Left lung (tissue), 10 donors: ENCODE results near the gene CCIN. TPM values are rescaled to one million over a fixed set of nuclear protein-coding genes. Genes with fewer than 3 reads are reported as not detected.

Experiments
- ATAC-seq: fragments of 200-7000 bp; cut with Tn5 transposase; one replicate; pipeline ENCODE4 v1.9.1; 2020; ENCODE audit warnings: moderate library complexity
- DNase-seq, 4 donors: peaks; one replicate each; pipeline ENCODE4 v3.0.0-alpha.2; 2013 to 2020
- H3K27ac ChIP-seq, 2 donors: fragments of 200-600 bp; sonication (generic) in 1 of 2; one replicate each; pipeline versions ENCODE4 v1.5.0 to v1.8.0; 2020 to 2021
- H3K27me3 ChIP-seq, 2 donors: fragments of 200-600 bp; sonication (generic) in 1 of 2; one replicate each; pipeline versions ENCODE4 v1.5.0 to v1.8.0; 2020 to 2021
- H3K36me3 ChIP-seq, 2 donors: fragments of 200-600 bp; sonication (generic) in 1 of 2; one replicate each; pipeline versions ENCODE4 v1.5.0 to v1.8.0; 2020 to 2021
- H3K4me1 ChIP-seq, 2 donors: fragments of 200-600 bp; one replicate each; pipeline ENCODE4 v1.8.0; 2021
- H3K4me3 ChIP-seq, 2 donors: fragments of 200-600 bp; sonication (generic) in 1 of 2; one replicate each; pipeline versions ENCODE4 v1.5.0 to v1.8.0; 2020 to 2021; ENCODE audit warnings: mild to moderate bottlenecking in 1 of 2
- H3K9me3 ChIP-seq, 2 donors: fragments of 200-600 bp; sonication (generic) in 1 of 2; one replicate each; pipeline versions ENCODE4 v1.5.0 to v1.8.0; 2020 to 2021
- CTCF ChIP-seq, 2 donors: fragments of 200-600 bp; sonication (generic) in 1 of 2; IDR thresholded peaks; one replicate each; pipeline versions ENCODE4 v1.5.0 to v1.8.0; 2021; ENCODE audit warnings: antibody characterized with exemption in 2 of 2
- intact Hi-C, 2 donors: fragments of 100-400 bp; cut with DNase I; formaldehyde crosslinking; loops; one replicate each; pipeline versions ENCODE4 v1.11.2 to v1.14.2; 2022
- polyA plus RNA-seq, 6 donors: library from polyadenylated mRNA; unstranded; fragments of 120-200 nt; gene quantifications; one replicate each; pipeline ENCODE4 v1.2.1, GENCODE V29; 2013; ENCODE audit not compliant: insufficient read length in 6 of 6
- total RNA-seq, 2 donors: library from RNA; stranded (reverse); fragmentation: NEBNext Ultra II Directional; extraction: Animal tissue kit (Norgen Biotek cat#: 25700); gene quantifications; one replicate each; pipeline ENCODE4 v1.2.1, GENCODE V29; 2021
- donor health status: DM: no; HTN: yes; CAD: no.
- donor health status: DM: no; HTN: no; CAD: no.

The CCIN gene
- total and polyA plus RNA-seq, 8 donors, result 0.13 to 1.5 (median 0.18) TPM; not detected in 2

DNA sequence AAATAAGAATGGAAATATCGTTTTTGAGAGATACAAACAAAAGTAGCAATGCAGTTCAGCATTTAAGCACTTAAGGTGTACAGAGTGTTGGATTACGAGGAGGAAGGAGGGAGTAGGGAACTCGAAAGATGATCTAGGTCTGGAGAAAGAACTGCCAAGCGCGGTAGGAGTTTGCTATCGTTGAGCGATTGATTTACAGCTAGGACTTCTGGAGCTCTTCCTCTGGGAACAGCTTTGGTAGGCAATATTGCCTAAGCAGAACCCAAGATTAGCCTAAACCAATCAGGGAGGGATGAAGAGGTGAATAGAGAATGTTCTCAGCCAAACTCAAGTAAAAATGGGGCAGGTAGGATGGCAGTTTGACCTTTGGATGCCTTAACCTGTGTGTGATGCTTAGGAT lies 22.5 kb downstream of the CCIN start:
- peaks cover 34 to 54% of the 10 kb centered on the region in 2 donors for H3K4me1 ChIP-seq
- intact Hi-C loops, result no loop called here
- no peak for DNase-seq

GRCh38 chr9:36192196-36192595 lies 23.0 kb downstream of the CCIN start:
- intact Hi-C loops, result no loop called here
- TF ChIP-seq CTCF (IDR thresholded peaks at IDR 0.05), result no peak
- DNase-seq (no peak), ATAC-seq (no peak)
- Histone ChIP-seq H3K36me3 (peaks cover 0 to 18% of the 10 kb centered on the region in 2 donors), H3K4me1 (peaks cover 34 to 54% of the 10 kb centered on the region in 2 donors), H3K9me3 (no peaks in the 10 kb centered on the region), H3K4me3 (peak overlapping the region; percentile 87 to 93), H3K27me3 (no peaks in the 10 kb centered on the region), H3K27ac (peak overlapping the region; percentile 91 to 96)

More for the DNA sequence above, 22.5 kb downstream of the CCIN start:
- ATAC-seq, result no peak
- TF ChIP-seq CTCF (IDR thresholded peaks at IDR 0.05), result no peak
- Histone ChIP-seq H3K27me3 (no peaks in the 10 kb centered on the region), H3K27ac (peak overlapping the region; percentile 91 to 96), H3K9me3 (no peaks in the 10 kb centered on the region), H3K36me3 (peaks cover 0 to 13% of the 10 kb centered on the region in 2 donors), H3K4me3 (peak overlapping the region; percentile 87 to 93)

- Histone ChIP-seq H3K4me1 (peaks cover 34 to 54% of the 10 kb centered on the region in 2 donors), H3K27me3 (no peaks in the 10 kb centered on the region), H3K4me3 (peak overlapping the region; percentile 87 to 93), H3K36me3 (peaks cover 0 to 27% of the 10 kb centered on the region in 2 donors), H3K9me3 (no peaks in the 10 kb centered on the region), H3K27ac (no peak overlapping the region)
- ATAC-seq, result no peak
- no peak for DNase-seq
- intact Hi-C loops, result no loop called here
- no peak for TF ChIP-seq CTCF (IDR thresholded peaks at IDR 0.05)
These were observed 23.8 kb downstream of the CCIN start for GRCh38 chr9:36193023-36193422.

DNA sequence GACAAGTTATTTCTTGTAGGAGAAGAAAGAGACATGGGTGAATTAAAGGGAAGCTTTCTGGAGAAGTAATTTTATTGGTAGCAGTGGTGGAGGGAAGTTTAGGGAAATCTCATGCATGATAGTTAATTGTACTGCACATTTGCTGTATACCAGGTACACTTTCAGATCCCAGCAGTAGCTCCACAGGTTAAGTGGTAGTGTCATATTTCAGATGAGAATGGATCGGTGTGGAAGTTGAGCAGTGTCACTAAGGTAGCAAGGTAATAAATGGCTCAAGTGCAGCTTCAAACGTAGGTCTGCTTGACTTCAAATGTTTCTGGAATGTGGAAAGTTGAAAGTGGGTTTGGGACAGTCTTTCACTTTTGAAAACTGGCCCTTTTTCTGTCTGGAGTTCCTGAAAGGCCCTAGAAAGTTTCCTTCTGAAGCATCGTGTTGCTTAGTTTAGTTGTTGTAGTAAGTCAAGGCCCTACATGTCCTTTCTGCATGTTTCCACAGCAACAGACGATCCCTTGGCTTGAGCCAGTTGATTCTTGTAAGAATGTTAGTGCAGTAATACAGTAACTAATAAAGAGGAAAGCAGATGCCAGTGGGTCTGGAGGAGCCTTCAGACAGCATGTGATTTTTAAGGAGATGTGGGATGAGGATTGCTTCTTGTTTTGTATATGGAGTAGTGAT lies 25.3 kb downstream of the CCIN start:
- Histone ChIP-seq H3K4me3 (peak overlapping the region in 1 of 2 donors; percentile 93), H3K9me3 (no peaks in the 10 kb centered on the region), H3K27ac (peak overlapping the region in 1 of 2 donors; percentile 1), H3K36me3 (peaks cover 0 to 41% of the 10 kb centered on the region in 2 donors), H3K27me3 (no peaks in the 10 kb centered on the region), H3K4me1 (peaks cover 34 to 51% of the 10 kb centered on the region in 2 donors)
- intact Hi-C loops, result no loop called here
- TF ChIP-seq CTCF (IDR thresholded peaks at IDR 0.05), result no peak
- DNase-seq (peak in 1 of 4 donors; percentile 23), ATAC-seq (peak; percentile 2)

DNA sequence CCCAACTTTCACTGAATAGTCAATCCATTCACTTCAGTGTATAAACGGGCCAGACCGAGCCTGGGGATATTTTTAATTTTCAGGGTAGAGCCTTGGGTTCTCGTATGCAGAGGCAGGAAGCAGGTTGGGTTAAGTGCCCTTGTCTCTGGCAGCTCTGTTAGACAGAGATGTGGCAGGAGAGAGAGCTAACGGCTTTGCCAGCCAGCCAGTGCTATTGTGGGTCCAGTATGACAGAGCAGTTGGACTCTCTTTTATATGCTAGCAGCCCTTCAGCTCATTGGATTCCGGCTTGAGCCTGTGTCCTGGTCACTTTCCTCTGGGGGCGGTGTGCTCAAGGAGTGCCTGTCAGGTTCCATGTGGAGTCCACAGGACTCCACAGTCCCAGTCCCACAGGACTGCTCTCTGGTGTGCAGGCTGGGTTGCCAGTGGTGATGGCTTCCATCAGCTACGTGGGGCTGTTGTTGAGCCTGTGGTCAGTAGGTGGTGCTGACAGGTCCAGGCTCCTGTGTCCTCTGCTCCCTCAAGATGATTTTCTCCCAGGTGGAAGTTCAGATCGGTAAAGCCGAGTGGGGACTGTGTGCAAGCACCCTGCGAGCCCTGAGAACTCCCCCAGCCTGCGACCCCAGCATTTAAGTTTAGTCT lies 35.8 kb downstream of the CCIN start:
- no peaks in the 10 kb centered on the region for H3K27me3 ChIP-seq
- TF ChIP-seq CTCF (IDR thresholded peaks at IDR 0.05), result no peak
- H3K36me3 ChIP-seq, result peaks cover 4 to 99% of the 10 kb centered on the region in 2 donors

More for the DNA sequence above, 35.8 kb downstream of the CCIN start:
- H3K9me3 ChIP-seq, result no peaks in the 10 kb centered on the region
- H3K27ac ChIP-seq, result no peak overlapping the region
- peak; percentile 48 for ATAC-seq
- no peak overlapping the region for H3K4me3 ChIP-seq
- H3K4me1 ChIP-seq, result peaks cover 7 to 28% of the 10 kb centered on the region in 2 donors
- no peak for DNase-seq
- intact Hi-C loops, result no loop called here
